ENCODE results near the gene ZNF775.

DNA sequence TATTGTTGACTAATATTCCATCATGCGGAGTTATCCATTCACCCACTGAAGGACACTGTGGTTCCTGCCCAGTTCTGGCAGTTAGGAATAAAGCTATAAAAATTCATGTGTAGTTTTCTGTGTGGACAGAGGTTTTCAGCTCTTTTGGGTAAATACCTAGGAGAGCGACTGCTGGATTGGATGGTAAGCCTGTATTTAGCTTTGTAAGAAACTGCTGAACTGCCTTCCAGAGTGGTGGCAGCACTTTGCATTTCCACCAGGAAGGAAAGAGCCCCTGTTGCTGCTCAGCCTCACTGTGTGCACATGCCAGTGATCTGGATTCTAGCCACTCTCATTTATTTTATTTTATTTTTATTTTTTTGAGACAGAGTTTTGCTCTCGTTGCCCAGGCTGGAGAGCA is 14.2 kb downstream of the ZNF775 start:
- TF ChIP-seq, protein P1, sequence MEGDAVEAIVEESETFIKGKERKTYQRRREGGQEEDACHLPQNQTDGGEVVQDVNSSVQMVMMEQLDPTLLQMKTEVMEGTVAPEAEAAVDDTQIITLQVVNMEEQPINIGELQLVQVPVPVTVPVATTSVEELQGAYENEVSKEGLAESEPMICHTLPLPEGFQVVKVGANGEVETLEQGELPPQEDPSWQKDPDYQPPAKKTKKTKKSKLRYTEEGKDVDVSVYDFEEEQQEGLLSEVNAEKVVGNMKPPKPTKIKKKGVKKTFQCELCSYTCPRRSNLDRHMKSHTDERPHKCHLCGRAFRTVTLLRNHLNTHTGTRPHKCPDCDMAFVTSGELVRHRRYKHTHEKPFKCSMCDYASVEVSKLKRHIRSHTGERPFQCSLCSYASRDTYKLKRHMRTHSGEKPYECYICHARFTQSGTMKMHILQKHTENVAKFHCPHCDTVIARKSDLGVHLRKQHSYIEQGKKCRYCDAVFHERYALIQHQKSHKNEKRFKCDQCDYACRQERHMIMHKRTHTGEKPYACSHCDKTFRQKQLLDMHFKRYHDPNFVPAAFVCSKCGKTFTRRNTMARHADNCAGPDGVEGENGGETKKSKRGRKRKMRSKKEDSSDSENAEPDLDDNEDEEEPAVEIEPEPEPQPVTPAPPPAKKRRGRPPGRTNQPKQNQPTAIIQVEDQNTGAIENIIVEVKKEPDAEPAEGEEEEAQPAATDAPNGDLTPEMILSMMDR (IDR thresholded peaks at IDR 0.05), result no peak
- TF ChIP-seq POLR2A (IDR thresholded peaks at IDR 0.05), result no peak

All from esophagus squamous epithelium (tissue), 4 donors.